ENCODE measurements around the gene STUM.
"Not testable (repeated sequence)": the region's sequence is repeated elsewhere in the genome, so short reads cannot be mapped to it uniquely, and the experiment has no call there.

STUM gene, protein sequence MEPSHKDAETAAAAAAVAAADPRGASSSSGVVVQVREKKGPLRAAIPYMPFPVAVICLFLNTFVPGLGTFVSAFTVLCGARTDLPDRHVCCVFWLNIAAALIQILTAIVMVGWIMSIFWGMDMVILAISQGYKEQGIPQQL

DNA sequence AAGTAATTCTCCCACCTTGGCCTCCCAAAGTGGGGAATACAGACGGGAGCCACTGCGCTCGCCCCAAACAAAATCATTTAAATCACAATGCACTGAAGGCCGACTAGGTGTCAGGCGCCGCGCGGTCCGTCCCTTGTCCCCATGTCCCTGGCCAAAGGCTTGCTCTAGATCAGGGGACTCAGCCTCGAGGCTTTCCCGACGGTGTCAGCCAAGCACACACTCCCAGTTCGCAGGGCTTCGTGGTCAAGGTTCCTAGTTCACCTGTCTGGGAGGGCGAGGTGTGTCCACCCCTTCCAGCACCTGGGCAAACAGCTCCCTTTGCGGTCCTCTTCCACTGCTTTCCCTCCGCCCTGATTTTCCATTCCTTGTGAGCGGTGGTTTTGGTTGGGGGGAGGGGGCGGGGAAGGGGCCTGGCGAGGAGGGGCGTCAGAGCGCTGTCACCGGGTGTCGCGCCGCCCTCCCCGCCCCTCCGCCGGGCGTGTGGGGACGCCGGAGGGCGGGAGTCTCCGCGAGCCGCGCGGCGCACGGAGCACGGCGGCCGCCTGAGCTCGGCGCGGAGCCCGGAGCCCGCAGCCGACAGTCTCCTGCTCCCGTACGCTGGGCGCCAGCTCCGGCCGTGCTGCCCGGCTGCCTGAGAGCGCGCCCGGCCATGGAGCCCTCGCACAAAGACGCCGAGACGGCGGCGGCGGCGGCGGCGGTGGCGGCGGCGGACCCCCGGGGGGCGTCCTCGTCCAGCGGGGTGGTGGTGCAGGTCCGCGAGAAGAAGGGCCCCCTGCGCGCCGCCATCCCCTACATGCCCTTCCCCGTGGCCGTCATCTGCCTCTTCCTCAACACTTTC is at the start of gene STUM:
Gene STUM, plus strand, starts transcription at position 509 of the 838 bp plus-strand sequence. Its CDS starts 141 bp downstream, at position 650.
- DNase-seq (ENCODE audit: low read depth in 2 of 2, low spot score in 1 of 2) = no peak

DNA sequence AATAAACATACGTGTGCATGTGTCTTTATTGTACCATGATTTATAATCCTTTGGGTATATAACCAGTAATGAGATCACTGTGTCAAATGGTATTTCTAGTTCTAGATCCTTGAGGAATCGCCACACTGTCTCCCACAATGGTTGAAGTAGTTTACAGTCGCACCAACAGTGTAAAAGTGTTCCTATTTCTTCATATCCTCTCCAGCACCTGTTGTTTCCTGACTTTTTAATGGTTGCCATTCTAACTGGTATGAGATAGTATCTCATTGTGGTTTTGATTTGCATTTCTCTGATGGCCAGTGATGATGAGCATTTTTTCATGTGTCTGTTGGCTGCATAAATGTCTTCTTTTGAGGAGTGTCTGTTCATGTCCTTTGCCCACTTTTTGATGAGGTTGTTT is 48.9 kb upstream of the STUM start:
- DNase-seq (ENCODE audit: low read depth in 2 of 2, low spot score in 1 of 2) = not testable (repeated sequence)

DNA sequence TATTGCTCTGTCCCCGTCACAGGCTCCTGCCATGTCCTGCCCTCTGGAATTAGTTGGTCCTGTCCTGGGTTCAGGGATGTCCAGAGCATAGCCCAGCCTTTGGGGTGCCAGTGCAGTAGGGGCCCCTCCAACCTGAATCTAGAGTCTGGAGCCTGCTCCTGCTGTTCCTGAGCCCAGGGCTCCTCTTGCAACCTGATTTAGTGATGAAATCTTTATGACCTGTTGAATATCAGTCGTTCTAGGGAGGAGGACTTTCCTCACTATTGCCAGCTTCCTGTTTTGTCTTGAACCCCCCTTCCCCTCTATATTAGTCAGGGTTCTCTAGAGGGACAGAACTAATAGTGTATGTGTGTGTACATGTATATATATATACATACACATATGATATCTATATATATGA is 42.5 kb upstream of the STUM start:
- no peak for DNase-seq (ENCODE audit: low read depth in 2 of 2, low spot score in 1 of 2)

DNA sequence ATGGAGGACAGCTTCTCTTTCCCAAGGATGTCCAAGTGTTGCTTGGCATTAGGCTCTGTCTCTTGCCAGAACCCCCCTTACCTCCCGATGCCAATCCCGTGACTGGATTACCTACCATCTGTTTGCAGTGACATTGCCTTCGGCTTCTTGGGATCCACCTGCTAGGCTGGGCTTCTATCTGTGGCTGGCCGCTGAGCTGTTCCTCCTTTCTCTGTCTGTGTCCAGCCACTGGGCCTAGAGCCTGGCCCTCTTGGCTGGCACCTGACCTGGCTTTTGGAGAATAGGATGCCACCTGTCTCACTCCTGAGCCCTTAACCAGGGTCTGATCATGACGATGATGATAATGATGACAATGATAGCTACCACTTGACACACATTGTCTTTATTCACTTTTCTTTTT is 41.6 kb upstream of the STUM start:
- no peak for DNase-seq (ENCODE audit: low read depth in 2 of 2, low spot score in 1 of 2)

DNA sequence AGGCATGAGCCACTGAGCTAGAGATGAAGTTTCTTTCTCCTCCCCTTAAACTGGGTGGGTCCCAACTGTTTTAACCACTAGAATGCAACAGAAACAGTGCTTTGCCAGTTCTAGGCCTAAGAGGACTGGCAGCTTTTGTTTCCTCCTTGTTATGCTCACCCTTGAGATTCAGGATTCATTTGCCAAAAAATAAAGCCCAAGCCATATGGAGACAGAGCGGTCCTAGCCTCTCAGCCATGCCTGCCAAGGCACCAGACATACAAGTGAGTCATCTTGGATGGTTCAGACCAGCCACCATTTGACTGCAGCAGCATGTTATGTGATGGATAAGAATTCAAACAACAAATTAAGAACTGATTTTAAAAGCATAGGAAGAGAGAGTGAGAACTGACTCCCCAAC is 38.1 kb upstream of the STUM start:
- no peak for DNase-seq (ENCODE audit: low read depth in 2 of 2, low spot score in 1 of 2)

DNA sequence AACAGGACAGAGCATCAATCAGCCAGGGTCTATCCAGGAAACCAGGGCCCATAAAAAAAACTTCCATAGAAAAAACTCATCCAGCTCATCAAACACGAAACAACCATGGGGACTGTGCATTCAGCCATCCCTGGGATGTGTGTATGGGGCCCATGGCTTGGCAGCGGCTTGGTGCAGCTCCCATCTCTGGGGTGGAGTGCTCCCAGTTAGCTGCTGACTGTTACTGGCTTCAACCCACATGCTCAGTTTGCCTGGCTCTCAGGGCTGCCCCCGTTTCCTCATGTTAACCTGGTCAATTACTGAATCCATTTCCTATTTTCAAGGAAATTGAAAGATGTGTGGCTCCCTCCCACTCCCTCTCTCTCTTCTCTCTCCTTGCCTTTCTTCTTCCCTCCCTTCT is 37.3 kb upstream of the STUM start:
- no peak for DNase-seq (ENCODE audit: low read depth in 2 of 2, low spot score in 1 of 2)

DNA sequence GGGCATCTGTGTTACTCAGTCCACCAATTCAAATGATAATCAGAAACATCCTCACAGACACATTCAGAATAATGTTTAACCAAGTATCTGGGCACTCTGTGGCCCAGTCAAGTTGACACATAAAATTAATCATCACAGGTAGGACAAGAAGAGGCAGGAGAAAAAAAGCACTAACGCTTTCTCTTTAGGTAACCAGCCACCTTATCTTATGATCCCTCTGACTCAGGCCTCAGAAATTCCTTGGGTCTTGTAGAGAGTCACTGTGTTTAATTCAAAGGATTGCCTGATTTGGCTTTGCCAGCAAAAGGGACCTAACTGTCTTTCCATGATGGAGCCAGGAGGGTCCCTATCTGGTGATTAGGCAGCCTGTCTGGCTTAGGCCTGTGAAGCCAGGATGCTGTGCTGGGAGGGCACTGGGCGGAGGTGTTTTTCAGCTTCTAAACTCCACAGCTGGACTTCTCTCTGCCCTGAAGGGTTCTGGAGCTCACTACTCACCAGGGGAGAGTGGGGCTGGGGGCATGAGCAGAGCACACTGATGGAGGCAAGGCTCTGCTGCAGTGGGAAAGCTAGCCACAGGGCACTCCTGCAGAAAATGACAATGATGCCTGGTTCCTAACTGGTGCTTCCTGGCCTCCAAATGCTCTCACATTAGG is 36.4 kb upstream of the STUM start:
- DNase-seq (ENCODE audit: low read depth in 2 of 2, low spot score in 1 of 2) = no peak

DNA sequence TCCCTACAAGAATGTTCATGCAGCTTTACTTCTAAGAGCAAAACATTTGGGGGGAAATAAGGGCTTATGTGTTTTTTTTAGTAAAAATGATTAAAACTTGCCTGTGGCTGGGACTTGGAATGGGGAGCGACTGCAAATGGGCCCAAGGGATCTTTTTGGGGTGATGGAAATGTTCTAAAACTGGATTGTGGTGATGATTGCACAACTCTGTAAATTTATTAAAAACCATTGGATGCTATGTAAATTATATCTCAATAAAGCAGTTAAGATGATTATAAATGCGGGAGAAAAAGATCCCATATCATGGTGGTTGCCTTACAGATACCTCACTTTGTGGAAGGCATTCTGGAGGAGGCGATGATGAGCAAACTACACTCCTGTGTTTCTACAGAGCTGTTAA is 30.2 kb upstream of the STUM start:
- no peak for DNase-seq (ENCODE audit: low read depth in 2 of 2, low spot score in 1 of 2)

DNA sequence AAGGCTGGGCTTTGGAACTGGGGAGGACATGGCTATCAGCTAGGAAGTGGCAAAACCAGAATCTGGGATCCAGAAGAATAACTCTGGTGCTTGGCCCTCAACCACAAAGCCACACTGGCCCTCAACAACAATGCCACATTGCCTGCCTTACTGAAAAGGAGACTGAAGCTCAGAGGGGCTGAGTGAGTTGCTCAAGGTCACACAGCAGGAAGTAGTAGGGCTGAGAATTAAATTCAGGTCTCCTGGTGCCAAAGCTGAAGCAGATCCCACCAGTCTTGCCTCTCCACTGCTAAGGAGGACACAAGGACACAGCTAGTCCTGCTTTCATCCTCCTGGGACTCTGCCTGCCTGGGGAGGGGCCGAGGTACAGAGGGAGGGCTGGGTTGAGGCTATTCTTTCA is 29.4 kb upstream of the STUM start:
- DNase-seq (ENCODE audit: low read depth in 2 of 2, low spot score in 1 of 2) = no peak

DNA sequence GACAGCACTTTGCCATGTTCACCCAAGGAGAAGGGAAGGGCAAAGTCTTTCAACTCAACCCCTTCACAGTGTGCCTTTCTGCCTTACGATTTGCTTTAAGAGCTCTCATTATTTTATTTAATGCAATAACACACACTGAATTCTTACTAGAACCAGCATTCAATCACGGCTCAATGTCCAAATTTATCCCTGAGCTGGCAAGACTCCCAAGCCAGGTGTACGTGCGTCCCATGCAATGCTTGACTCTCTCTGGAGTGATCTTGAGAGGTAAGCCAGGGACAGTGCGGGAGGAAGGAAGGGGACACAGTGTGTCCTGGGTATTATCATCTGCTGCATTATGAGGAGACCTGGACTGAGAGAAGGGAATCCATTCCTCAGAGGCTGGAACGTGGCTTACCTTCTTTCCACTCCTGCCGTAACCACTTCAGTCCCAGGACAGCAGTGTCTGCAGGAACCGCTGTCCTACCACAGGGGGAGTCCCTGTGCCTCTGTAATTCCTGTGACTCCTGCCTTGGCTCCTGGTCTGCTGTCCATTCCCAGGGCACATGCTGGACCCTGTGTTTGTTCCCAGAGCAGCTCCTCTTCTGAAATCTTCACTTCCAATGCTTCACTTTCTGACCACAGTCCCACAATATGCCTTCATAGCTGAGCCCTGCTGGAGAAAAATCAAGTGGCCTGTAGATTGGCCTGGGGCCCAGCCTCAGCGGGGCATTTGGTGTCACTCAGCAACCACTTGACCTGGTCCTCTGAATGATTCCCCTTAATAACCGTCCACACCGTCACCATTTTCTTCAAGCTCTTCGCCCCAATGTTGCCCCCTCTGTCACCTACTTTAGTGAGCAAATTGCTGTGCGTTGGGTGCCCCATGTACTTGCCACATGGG is 28.6 kb upstream of the STUM start:
- no peak for DNase-seq (ENCODE audit: low read depth in 2 of 2, low spot score in 1 of 2)

DNA sequence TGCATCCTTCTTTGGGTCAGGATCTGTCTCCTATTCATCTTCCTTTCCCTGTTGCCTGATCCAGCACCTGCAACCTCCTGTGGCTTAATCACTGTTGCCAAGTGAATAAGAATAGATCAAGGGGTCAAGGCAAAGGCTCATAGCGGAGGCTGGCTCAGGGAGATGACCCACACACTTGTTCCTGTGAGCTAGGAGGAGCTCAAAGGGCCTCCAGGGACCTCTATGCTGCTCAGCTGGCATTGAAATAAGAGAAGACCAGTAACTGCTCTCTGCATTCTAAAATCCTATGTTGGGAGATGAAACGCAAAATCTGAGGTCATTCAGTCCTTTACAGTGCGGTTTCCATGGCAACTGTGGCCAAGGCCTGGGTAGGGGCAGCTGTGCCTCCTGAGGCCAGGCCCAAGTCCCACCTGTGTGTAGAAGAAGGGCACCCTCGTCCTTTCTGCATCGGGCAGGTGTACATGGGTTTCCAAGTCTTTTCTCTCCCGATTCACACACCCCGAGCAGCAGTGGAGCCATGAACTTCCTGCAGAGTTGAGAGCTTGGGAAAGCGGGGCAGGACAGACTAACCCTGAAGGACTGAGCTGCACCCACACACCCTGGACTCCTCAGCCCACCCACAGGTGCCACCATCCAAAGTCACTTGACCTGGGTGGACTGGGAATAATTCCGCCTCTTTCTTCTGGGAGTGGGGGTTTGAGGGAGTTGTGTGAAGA is 27.8 kb upstream of the STUM start:
- DNase-seq (ENCODE audit: low read depth in 2 of 2, low spot score in 1 of 2) = no peak

DNA sequence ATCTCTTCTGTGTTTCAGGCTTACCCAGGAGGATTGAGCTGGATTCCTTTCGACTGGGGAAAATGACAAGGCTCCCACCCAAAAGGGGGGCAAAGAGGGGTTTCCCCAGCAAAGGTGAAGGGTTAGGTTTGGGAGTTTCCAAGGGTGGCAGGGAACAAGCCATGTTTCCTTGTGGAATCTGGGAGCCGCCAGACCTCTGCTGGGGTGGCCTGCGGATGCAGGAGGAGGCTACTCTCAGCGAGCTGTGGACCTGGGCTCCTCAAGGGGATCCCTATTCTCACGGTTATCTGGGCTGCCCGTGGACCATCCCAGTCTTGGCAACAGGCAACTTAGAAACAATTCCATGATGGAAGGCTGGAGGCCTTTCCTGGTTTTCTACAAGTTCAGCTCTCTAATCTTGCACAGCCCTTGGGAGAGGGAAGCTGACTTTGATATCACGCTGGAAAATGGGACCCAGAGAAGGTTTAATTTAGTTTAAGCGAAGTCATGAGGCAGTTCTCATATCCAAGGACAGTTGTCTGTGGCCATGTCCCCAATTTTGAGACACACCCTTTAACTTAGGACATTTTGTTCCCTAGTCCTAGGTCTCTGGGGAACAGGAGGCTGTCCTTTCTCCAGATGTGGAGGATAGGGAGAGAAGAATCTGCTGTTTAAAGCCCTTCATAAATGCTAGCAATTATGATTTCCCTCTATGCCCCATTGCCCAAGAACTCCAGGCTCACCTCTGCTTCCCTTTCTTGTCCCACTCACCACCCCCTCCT is 24.7 kb upstream of the STUM start:
- no peak for DNase-seq (ENCODE audit: low read depth in 2 of 2, low spot score in 1 of 2)

DNA sequence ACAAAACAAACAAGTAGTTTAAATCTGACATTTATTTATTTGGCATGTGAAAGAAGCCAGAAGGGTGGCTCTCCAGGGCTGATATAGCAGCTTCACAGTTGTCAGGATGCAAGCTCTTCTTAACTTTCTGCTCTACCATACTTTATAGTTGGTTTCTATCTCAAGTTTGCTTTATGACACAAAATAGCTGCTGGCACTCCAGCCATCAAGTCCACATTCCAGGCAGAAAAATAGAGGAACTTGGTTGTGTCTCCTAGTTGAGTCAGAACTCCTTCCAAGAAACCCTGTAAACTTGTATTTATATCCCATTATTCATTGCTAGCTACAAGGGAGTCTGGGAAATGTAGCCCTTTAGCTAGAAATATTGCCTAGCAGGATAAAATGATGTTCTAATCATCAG is 24.0 kb upstream of the STUM start:
- no peak for DNase-seq (ENCODE audit: low read depth in 2 of 2, low spot score in 1 of 2)

DNA sequence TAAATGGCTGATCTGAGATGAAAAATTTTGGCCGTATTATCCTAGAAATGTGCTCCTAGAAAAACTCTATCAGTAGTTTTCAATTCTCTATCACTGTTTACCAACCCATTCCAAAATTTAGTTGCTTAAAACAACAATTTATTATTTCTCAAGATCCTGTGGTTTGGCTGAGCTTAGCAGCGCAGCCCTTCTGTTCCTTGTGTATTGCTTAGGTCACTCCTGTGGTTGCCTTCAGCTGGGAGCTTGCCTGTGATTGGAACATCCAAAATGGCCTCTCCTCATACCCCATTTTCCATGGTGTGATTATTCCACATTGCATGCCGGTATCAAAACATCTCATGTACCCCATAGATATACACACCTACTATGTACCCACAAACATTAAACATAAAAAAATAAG is 22.8 kb upstream of the STUM start:
- no peak for DNase-seq (ENCODE audit: low read depth in 2 of 2, low spot score in 1 of 2)

DNA sequence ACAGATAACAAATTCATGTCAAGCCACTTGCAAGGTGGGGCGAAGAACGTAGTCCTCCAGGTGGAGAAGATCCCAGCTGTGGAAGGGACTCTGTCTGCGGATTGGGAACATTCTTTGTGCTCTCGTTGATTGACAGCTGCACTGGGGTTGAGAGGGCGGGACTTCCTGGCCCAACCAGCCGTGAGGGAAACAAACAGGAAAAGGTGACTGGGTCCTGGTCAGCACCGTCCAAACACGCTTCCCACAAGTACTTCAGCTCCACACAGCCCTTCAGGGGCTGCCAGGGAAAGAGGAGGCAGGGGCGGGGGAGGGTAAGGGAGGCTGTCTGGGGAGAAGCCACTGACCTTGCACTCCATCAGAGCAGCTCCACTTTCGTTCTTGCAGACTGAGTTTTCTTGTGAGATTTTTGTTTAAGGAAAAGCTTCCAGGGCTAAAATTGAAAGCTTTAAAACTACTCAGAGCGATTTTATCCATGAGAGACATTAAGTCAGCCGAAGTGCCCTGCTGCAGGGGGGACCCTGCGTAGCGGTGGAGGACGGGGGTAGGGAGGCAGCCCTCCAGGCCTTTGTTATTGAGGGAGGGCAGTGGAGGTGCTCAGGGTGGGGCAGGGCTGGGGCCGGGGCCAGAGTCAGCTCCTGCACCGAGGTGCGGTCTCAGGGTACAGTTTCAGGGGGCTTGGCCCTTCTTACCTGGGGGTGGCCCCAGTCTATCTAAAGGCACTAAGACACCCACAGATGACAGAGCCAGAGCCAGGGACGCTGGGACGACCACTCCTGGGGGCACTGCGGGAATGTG is 21.6 kb upstream of the STUM start:
- DNase-seq (ENCODE audit: low read depth in 2 of 2, low spot score in 1 of 2) = no peak

DNA sequence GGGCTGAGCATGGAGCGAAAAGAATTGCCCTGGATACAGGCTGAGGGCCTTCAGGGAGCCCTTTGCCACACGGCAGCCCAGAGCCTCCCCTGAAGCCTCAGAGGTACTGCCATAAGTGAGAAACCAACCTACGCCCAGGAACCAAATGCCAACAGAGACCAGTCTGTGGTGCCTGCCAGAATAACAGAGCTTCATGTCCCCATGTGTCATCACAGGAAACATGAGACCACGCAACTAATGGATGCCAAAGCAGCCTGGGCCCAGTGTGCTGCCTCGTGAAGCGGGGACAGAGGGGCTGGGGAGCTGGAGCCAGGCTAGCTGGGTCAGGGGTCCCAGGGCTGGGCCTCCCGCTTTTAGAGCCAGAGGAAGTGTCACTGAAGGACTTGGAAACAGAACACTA is 18.7 kb upstream of the STUM start:
- DNase-seq (ENCODE audit: low read depth in 2 of 2, low spot score in 1 of 2) = no peak

DNA sequence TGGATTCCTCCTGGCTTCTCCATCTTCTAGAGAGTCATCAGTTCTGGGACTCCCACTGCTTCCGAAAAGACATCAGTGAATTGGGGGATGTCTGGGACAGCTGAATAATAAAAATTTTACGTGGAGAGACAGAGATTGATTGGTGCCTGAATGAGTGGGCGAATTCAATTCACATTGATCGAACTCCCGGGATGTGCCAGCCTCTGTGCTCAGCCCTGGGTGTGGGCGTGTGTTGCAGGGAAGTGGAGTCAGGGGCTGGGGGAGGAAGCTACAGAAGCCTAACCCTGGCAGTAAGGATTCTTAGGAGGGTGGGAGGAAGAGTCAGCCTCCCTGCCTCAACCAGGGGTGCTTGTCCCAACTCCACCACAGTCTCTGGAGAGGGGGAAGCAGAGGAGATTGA is 18.0 kb upstream of the STUM start:
- DNase-seq (ENCODE audit: low read depth in 2 of 2, low spot score in 1 of 2) = no peak

DNA sequence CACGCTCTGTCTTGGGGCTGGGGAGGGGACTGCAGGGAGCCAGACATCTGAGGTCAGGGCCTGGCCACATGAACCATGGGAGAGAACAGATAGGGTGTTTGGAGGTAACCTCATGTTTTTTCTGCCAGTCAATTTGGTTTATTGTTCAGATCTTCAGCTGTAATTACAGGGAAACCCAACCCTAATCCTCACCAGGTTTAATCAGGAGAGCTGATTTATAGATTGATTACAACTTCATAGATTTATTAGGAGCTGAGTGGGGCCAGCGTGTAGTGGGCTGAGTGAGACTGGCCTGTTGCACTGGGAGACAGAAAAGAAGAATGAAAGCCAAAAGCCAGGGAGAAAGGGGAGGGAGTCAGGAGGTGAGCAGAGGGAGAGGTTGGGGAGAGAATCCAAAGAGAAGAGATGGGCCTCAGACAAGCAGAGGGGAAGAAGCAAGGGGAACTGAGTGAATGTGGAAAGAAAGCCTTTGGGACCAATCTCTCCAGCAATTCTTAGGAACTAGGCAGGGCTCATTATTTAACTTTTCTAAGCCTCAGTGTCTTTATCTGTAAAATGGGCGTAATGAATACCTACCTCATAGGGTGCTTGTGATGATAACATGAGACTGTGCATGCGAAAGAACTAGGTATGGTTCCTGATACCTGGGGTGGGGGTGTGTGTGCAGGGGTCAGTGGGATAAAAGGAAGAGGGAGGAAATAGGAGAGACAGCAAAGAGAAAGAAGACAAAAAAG is 17.0 kb upstream of the STUM start:
- no peak for DNase-seq (ENCODE audit: low read depth in 2 of 2, low spot score in 1 of 2)

DNA sequence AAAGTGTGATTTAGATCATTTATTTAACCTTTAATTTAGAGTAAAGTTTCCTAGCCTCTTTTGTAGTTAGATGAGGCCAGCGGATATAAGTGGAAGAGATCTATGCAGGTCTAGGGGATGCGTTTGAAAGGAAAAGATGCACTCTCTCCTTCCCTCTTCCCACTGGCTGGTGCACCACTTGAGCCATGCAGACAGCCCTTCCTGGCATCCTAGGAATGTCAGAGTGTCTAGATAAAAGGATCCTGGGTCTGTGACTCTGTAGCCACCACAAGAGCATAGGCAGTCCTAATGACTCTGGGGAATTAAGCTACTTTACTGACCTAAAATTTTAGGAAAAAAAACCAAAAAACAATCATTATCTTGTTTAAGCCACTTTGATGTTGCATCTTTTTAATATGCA is 16.0 kb upstream of the STUM start:
- DNase-seq (ENCODE audit: low read depth in 2 of 2, low spot score in 1 of 2) = no peak
